Measurements from ENCODE around the gene GPR161.

GRCh38 chr1:168110896-168111545 is 25.7 kb downstream of the GPR161 start:
- TF ChIP-seq POLR2A (IDR thresholded peaks at IDR 0.05; ENCODE audit: low read length), result no peak
- TF ChIP-seq GATA1 (IDR thresholded peaks at IDR 0.05; ENCODE audit: low read depth, low read length), result no peak
